GM19455 (cell line): ENCODE measurements around the gene STS.
A peak's percentile ranks its signal among the peaks of the same experiment; 100 is the strongest.

Experiments used
- ATAC-seq: cut with Tn5 transposase; IDR thresholded peaks from one replicate; pipeline ENCODE4 v1.9.1; 2021; ENCODE audit not compliant: unreplicated experiment

The STS gene

GRCh38 chrX:7147413-7147977 lies at the start of gene STS:
STS (plus strand) TSS chrX:7147712; CDS start chrX:7253200, 105,488 bp downstream.
- ATAC-seq, result peak; percentile 44

GRCh38 chrX:7100022-7100421 lies 47.5 kb upstream of the STS start:
- no peak for ATAC-seq

- no peak for ATAC-seq
These were observed 45.4 kb upstream of the STS start for GRCh38 chrX:7102119-7102518.

GRCh38 chrX:7106649-7107048 lies 40.9 kb upstream of the STS start:
- no peak for ATAC-seq

- no peak for ATAC-seq
These were observed 39.5 kb upstream of the STS start for GRCh38 chrX:7108030-7108429.

GRCh38 chrX:7109049-7109531 lies 38.4 kb upstream of the STS start:
- no peak for ATAC-seq

GRCh38 chrX:7109838-7110793 lies 37.4 kb upstream of the STS start:
- ATAC-seq, result peak; percentile 43

GRCh38 chrX:7110821-7111276 lies 36.7 kb upstream of the STS start:
- ATAC-seq, result peak; percentile 49

- ATAC-seq, result no peak
These were observed 36.0 kb upstream of the STS start for GRCh38 chrX:7111518-7111917.

- ATAC-seq, result no peak
These were observed 35.4 kb upstream of the STS start for GRCh38 chrX:7112071-7112470.

GRCh38 chrX:7115557-7115956 lies 32.0 kb upstream of the STS start:
- ATAC-seq, result peak; percentile 68

- no peak for ATAC-seq
These were observed 31.4 kb upstream of the STS start for GRCh38 chrX:7116081-7116480.

GRCh38 chrX:7117587-7117986 lies 29.9 kb upstream of the STS start:
- no peak for ATAC-seq

GRCh38 chrX:7119950-7120877 lies 27.3 kb upstream of the STS start:
- ATAC-seq, result no peak

- no peak for ATAC-seq
These were observed 26.7 kb upstream of the STS start for GRCh38 chrX:7120878-7121219.

GRCh38 chrX:7127056-7127455 lies 20.5 kb upstream of the STS start:
- no peak for ATAC-seq

GRCh38 chrX:7131621-7132020 lies 15.9 kb upstream of the STS start:
- no peak for ATAC-seq

GRCh38 chrX:7132335-7133049 lies 15.0 kb upstream of the STS start:
- ATAC-seq, result no peak

- ATAC-seq, result no peak
These were observed 14.5 kb upstream of the STS start for GRCh38 chrX:7133050-7133440.

GRCh38 chrX:7134981-7135380 lies 12.5 kb upstream of the STS start:
- no peak for ATAC-seq
